ENCODE measurements around the gene ADK. TPM values are rescaled to one million over a fixed set of nuclear protein-coding genes. Genes with fewer than 3 reads are reported as not detected.
A peak's percentile ranks its signal among the peaks of the same experiment; 100 is the strongest.

The ADK gene
- total and polyA plus RNA-seq, 2 of the 13 experiments (the other 11 are each of a cell fraction or from before 2014, with no cell fraction given), result 48.6 to 79.1 TPM

DNA sequence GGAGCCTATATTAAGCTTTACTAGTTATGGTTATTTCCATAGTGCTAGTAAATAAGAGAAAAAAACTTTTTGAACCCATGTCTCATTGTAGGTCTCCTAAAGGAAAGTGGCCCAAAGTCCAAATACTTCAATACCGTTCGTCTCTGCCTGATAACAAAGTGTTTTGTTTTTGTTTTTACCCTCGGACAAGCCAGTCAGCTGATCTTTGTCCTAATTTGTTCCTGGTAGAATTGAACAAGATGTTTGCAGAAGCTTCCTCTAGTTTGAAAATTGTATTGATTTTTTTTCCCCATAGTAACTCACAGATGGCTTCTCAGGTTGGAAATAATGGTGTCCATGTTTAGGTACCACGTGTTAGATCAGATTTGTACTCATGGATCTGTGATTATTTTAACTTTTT lies 339.5 kb downstream of the ADK start (continued):
- no peak for TF ChIP-seq AHR (CRISPR knock-in tag; IDR thresholded peaks at IDR 0.05)
- TF ChIP-seq SOX6 (IDR thresholded peaks at IDR 0.05), result no peak
- peak; percentile 71 for TF ChIP-seq SOX6 (CRISPR knock-in tag; IDR thresholded peaks at IDR 0.05)
- TF ChIP-seq ZNF564 (CRISPR knock-in tag; IDR thresholded peaks at IDR 0.05), result no peak
- no peak for TF ChIP-seq ZNF335 (CRISPR knock-in tag; IDR thresholded peaks at IDR 0.05)
- peak; percentile 81 for TF ChIP-seq ARID5B (CRISPR knock-in tag; IDR thresholded peaks at IDR 0.05)
- TF ChIP-seq ZNF136 (CRISPR knock-in tag; IDR thresholded peaks at IDR 0.05; ENCODE audit: low read depth), result no peak
- TF ChIP-seq HMG20B (CRISPR knock-in tag; conservative IDR thresholded peaks at IDR 0.05), result no peak
- peak; percentile 81 for TF ChIP-seq ONECUT2 (CRISPR knock-in tag; IDR thresholded peaks at IDR 0.05)
- TF ChIP-seq, protein P1, sequence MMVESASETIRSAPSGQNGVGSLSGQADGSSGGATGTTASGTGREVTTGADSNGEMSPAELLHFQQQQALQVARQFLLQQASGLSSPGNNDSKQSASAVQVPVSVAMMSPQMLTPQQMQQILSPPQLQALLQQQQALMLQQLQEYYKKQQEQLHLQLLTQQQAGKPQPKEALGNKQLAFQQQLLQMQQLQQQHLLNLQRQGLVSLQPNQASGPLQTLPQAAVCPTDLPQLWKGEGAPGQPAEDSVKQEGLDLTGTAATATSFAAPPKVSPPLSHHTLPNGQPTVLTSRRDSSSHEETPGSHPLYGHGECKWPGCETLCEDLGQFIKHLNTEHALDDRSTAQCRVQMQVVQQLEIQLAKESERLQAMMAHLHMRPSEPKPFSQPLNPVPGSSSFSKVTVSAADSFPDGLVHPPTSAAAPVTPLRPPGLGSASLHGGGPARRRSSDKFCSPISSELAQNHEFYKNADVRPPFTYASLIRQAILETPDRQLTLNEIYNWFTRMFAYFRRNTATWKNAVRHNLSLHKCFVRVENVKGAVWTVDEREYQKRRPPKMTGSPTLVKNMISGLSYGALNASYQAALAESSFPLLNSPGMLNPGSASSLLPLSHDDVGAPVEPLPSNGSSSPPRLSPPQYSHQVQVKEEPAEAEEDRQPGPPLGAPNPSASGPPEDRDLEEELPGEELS (CRISPR knock-in tag; IDR thresholded peaks at IDR 0.05), result 0 out of 2 replicates have a peak, but pooled peaks have one; percentile 49
